Left forelimb (tissue), 1 donor: ENCODE measurements around the gene ARSA.
"Not testable (repeated sequence)": the region's sequence is repeated elsewhere in the genome, so short reads cannot be mapped to it uniquely, and the experiment has no call there.

ENCODE experiments used
- DNase-seq: peaks from one replicate; pipeline ENCODE4 v3.0.0-alpha.2; 2018; ENCODE audit warnings: low spot score

The ARSA gene

GRCh38 chr22:50621948-50622722 is 5.8 kb downstream of the ARSA start:
- DNase-seq = no peak

DNA sequence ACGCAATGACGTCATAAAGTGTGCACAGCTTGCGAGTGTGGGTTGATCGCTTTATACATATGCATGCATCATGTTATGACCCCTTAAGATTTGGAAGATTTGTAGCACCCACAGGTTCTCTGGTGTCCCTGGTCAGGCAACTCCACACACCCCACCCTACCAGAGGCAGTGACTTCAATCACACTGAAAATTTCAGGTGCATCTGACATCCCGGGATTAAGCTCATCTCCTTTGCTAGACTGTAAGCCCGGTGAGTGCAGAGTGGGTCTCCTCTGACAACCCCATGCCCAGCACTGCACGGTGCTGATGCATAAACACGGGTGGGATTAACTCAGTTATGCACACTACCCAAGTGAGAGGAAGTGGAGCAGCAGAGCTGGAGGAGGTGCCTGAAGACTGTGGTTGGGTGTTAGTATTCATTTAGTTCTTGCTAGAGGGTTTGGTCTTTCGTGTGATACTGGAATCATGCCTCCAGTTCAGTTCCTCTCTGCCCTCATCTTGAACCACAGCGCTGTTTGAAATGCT is 6.5 kb downstream of the ARSA start:
- DNase-seq = no peak

GRCh38 chr22:50620593-50621355 is 7.2 kb downstream of the ARSA start:
- DNase-seq = no peak

GRCh38 chr22:50614296-50614695 is 13.7 kb downstream of the ARSA start:
- DNase-seq = not testable (repeated sequence)

DNA sequence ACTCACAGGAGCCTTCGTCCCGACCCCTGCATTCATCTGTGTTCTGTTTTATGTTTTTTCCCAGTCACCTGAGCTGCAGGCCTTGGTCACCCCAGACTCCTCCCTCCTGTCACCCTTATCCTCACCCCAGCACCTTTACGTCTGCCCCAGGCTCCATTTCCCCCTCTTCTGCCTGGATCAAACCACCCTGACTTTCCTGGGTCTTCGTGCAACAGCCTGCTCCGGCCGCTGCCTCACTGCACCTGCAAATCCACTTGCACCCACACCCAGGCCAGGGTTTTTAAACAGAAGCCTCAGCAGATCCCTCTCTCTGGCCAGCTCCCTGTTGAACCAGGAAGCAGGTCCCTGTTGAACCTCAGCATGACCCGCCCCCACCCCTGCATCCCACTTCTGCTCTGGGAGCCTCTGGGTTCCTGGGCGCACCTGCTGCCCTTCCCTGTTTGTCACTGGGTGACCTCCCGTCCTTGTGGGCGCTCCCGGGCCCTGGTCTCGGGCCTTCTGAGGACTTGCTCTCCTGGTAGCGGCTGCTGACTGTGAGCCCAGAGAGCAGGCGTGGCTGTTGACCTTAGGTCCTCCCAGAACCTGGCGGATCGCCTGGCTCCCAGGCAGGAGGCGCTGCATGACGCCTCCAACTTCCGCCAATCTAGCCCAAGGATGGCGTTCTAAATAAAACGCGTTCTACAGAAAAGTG is 14.5 kb downstream of the ARSA start:
- no peak for DNase-seq

GRCh38 chr22:50612528-50613221 is 15.3 kb downstream of the ARSA start:
- no peak for DNase-seq

- DNase-seq = no peak
Measured at GRCh38 chr22:50612168-50612527, 15.8 kb downstream of the ARSA start.

DNA sequence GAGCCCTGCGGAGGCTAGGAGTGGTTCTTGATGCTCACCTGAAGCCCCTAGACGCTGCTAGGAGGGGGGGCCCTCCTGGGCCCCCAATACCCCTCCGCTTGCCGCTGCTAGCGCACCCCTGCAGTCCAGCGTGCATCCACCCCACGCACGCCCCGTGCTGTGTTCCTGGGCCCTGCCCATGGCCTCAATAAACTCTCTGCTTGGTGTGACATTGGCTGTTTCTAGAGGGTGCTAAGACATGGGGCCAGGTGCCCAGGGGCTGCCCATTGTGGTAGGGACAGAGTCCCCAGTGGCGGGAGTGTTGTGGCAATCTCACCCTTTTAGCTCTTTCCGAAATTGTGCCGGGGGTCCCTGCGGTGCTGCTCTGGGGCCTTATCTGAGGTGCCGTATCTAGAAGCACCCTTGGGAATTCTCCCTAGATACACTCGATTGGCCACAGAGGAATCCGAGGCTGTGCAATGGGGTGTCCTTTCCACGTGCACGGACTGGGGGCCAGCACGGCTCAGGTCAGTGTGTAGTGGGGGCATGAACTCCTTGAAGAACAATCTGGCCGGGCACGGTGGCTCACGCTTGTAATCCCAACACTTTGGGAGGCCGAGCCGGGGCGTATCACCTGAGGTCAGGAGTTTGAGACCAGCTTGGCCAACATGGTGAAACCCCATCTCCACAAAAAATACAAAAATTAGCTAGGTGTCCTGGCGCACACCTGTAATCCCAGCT is 16.5 kb downstream of the ARSA start:
- DNase-seq = no peak

DNA sequence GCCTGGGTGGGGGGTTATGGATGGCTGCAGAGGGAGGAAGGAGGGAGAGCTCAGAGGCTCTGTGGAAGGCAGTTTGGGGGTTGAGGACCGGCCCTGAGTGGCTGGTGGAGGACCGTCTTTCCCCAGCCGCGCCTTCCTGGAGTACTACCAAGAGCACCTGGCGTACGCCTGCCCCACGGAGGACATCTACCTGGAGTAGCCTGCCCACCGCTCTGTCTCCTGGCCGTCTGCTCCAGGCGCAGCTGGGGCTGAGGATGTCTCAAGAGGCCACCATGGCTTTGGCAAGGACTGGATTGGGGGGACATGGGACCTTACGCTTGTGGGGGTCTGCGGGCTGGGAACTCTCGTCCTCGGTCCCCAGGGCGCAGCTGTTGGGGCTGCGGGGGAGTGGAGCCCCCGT is 17.4 kb downstream of the ARSA start:
- DNase-seq = no peak

DNA sequence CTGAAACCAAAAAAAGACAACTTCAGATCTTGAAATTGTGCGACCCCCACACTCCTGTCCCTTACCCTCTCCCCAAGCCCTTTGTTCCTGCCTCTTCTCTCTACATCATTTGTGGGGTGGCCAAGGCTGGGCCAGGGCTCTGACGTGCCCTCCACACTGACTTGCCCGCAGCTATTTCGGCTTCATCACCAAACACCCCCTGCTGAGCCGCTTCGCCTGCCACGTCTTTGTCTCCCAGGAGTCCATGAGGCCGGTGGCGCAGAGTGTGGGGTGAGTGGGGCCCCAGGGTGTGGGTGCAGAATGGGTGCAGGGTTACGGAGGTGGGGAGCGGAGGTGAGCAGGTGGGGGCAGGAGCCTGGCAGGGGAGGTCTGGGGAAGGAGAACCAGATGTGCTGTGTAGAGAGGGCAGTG is 17.9 kb downstream of the ARSA start:
- no peak for DNase-seq

DNA sequence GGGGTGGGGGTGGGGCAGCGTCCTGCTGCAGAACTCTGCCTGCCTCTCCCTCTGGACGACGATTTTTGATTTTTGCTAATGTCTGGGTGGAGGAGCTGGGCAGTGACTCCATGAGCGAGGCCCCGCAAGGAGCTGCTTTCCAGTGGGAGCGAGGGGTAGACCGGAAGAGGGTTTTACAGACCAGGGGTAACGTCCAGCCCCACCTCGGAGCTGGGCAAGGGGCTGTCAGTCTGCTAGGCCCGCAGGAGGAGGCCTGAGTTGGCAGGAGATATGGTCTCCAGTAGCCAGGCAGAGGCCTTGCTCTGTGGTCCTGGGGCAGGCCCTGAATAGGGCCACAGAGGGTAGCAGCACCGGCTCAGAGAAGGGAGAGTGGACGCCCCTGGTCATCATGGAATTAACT is 18.4 kb downstream of the ARSA start:
- DNase-seq = no peak

DNA sequence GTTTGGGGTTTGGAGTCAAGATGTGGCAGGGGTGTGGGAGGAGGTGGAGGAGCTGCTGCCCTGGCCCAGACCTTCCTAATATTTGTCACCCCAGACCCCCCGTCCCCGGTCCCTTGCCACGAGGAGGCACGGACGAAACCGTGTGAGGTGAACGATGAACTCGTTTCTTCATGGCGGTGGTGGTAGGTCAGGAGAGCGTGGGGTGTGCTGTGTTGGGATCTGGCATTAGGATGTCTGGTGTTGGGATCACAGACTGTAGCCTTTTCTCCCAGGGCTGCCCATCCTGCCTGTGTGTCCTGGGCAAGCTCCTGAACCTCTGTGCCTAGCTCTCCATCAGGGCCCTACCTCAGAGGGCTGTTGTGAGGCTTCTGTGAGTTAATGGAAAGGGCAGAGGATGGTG is 19.0 kb downstream of the ARSA start:
- no peak for DNase-seq

DNA sequence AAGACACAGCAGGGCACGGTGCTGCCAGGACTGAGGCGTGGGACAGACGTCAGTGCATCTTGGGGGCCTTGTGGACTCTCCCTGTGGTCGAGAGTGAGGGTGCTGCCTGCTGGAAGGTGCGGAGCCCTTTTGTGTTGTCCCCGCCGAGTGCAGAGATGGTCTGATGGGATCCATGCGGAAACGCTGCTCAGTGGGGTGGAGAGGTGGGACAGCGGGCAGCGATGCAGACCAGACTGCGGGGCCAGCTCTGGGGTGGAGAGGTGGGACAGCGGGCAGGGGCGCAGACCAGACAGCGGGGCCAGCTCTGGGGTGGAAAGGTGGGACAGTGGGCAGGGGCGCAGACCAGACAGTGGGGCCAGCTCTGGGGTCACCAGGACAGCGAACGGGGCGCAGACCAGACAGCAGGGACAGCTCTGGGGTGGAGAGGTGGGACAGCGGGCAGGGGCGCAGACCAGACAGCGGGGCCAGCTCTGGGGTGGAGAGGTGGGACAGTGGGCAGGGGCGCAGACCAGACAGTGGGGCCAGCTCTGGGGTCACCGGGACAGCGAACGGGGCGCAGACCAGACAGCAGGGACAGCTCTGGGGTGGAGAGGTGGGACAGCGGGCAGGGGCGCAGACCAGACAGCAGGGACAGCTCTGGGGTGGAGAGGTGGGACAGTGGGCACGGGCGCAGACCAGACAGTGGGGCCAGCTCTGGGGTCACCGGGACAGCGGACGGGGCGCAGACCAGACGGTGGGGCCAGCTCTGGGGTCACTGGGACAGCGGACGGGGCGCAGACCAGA is 19.7 kb downstream of the ARSA start:
- DNase-seq = not testable (repeated sequence)

DNA sequence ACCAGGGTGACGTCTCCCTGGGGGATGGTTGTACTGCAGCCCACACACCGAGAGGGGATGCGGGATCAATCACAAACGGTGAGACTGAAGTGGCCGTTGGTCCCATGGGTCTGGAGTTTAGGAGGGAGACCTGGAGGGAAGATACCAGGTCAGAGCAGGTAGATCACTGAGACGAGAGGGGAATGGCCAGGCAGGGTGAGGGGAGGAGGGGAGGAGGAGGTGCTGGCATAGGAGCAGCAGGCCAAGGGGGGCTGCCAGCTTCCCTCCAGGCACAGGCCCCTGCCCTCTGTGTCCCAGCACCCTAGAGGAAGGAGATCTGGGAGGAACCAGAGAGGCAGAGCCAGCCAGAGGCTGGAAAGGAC is 20.3 kb downstream of the ARSA start:
- no peak for DNase-seq

DNA sequence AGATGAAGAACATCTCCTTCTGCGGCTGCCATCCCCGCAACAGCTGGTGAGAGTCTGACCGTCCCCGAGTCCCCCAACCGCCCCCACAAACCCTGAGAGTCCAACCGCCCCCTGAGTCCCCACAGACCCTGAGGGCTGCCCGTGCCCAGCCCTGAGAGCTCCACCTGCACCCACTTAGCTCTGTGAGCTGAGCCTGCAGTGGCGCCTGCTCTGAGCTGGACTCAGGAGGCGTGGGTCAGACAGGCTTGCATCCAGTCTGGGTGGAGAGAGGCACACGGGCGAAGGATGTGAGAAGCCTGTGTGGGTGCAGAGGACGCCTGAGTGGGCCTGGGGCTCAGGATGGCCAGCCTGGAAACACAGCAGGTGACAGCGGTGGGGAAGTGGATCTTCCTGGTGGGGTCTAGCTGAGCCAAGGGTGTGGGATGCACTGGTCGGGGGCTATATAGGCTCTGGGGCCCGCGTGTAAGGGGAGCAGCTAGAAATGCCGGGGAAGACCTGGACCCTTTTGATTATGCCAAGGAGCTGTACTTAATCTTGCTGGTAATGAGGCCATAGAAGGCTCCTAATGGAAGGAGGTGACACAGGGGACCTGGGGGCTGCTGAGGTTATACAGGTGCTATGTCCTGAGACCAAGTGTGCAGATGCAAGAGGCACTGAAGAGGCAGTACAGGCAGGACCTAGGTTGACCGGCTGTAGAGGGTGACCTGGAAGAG is 20.9 kb downstream of the ARSA start:
- DNase-seq = no peak

GRCh38 chr22:50606165-50606945 is 21.6 kb downstream of the ARSA start:
- DNase-seq = no peak

DNA sequence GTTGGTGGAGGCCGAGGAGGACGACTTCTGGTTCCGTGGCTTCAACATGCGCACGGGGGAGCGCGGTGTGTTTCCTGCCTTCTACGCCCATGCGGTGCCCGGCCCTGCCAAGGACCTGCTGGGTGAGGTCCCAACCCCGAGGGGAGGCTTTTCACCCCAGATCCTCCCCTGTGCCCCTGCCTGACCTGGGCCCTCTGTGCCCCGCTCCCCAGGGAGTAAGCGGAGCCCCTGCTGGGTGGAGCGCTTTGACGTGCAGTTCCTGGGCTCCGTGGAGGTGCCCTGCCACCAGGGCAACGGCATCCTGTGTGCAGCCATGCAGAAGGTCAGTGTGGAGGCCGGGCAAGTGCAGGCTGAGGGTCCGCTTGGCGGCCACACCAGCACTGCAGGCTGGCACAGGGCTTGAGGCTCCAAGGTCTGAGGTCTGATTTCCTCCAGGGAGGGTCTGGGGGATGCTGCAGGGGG is 22.3 kb downstream of the ARSA start:
- no peak for DNase-seq

DNA sequence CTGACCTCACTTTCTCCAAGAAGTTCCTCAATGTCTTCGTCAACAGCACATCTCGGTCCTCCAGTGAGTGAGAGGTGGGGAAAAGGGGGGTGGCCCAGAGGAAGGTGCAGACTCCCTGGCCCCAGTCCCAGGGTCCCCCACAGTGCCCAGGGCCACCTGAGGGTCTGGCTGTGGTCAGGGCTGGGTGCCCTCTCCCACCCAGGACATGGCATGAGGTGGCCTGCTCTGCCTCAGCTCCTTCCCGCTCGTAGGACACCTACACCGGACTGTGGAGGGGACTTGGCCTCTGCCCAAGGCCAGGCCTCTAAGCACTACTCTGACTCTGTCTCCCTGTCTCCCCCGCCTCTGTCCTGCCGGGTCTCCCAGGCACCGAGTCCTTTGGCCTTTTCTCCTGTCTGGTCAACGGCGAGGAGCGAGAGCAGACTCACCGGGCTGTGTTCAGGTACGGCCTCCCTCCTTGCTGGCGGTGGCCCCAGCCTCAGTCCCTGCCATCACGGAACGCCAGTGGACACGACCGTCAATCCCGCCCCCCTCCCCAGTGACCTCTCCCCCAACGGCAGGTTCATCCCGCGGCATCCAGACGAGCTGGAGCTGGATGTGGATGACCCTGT is 22.8 kb downstream of the ARSA start:
- no peak for DNase-seq
